GM21423 (cell line): Measurements from ENCODE around the gene CDKAL1.

Experiments
- ATAC-seq: cut with Tn5 transposase; IDR thresholded peaks from one replicate; pipeline ENCODE4 v1.9.1; 2021; ENCODE audit warnings: mild to moderate bottlenecking, moderate library complexity; ENCODE audit not compliant: unreplicated experiment

Gene CDKAL1

GRCh38 chr6:20868397-20869096 is 334.3 kb downstream of the CDKAL1 start:
- ATAC-seq = no peak

DNA sequence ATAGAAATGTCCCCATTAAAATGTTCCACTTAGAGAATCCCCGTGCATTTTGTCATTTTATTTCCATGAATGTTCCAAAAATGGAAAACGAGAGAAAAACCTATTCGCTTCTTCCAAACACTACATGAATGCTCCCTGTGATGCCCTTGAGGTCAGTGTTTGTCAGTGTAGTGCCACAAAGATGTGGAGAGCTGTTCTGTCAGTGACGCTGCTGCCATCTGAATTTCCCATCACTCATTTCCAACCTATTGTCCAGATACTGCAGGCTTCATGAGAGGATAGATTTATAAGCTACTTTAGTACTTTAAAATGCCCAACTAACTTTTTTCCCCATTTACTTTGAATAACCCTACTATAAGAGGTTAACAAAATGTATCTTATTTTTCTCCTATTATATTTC is 335.8 kb downstream of the CDKAL1 start:
- ATAC-seq = no peak

DNA sequence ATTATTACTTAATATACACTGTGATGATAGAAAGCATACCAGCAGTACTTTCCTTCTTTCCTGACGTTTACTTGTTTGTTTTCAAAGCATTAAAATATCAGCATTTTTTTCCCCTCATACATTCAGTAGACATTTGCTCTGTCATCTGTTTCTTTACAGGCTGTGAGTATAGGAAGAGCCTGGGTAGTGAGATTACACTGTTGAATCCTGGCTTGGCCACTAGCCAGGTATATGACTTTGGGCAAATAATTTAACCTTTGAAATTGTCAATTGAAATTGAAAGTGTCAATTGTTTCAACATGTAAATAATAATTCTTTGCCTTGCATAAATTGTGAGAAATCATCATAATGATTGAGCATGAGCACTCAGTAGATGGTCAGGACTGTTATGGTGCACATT is 336.2 kb downstream of the CDKAL1 start:
- no peak for ATAC-seq

- ATAC-seq = no peak
Measured at GRCh38 chr6:20873425-20874190, 339.4 kb downstream of the CDKAL1 start.

DNA sequence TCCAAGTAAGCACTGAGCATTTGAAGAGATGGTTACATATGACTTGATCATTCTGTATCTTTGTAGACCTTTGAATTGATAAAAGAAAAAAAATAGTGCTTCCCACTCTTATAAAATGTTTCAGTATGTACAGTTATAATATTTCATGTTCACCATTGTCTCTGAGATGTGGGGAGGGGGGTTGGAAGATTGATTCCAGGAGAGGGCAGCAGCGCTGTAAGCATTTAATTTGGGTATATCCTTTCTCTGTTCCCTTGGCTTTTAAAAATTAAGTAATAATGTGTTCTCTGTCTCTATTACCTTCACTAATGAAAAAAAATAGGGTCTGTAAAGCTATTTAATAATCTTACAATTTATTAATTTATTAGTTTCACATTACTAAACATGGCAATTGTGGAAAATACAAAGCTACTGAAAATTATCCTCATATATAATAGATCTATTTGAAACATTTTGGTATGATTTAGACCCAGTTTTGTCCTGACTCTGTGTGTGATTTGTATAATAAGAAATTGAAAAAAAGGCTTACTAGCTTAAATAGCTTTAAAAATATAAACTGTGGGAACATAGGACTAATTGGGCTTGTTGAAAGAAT is 341.2 kb downstream of the CDKAL1 start:
- no peak for ATAC-seq

DNA sequence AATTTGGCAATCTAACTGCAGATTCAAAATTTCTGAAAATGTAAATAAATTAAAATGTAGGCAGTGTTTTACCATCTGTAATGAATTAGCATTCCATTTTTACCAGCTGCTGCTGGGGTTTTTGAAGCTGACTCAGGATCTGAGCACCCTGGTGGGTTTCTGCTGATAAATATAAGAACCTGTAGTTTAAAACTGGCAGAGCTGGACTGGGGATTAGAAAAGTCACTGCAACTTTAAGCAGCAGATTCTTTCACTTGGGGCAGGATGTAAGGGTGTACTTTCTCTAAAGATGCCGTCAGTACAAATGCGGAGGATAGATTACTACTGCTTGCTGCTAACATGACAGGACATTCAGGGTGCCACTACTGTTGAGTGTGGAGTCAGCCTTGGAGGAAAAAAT is 341.8 kb downstream of the CDKAL1 start:
- no peak for ATAC-seq

DNA sequence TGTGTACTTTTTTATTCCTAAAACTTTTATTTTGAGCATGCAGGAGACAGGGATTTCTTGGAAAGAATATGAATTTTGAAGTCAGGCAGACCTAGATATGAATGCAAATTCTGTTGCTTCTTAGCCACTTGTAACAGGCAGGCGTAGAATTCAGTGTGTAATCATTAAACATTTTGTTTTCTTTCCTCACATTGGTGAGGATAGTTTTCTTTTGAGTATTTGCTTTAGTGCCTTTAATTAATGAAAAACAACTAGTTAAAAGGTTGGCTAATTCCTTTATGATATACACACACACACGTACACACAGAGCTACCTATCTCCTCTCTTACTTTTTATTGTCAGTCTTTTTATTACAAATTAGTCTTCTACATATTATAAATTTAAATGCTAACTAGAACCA is 342.3 kb downstream of the CDKAL1 start:
- no peak for ATAC-seq

DNA sequence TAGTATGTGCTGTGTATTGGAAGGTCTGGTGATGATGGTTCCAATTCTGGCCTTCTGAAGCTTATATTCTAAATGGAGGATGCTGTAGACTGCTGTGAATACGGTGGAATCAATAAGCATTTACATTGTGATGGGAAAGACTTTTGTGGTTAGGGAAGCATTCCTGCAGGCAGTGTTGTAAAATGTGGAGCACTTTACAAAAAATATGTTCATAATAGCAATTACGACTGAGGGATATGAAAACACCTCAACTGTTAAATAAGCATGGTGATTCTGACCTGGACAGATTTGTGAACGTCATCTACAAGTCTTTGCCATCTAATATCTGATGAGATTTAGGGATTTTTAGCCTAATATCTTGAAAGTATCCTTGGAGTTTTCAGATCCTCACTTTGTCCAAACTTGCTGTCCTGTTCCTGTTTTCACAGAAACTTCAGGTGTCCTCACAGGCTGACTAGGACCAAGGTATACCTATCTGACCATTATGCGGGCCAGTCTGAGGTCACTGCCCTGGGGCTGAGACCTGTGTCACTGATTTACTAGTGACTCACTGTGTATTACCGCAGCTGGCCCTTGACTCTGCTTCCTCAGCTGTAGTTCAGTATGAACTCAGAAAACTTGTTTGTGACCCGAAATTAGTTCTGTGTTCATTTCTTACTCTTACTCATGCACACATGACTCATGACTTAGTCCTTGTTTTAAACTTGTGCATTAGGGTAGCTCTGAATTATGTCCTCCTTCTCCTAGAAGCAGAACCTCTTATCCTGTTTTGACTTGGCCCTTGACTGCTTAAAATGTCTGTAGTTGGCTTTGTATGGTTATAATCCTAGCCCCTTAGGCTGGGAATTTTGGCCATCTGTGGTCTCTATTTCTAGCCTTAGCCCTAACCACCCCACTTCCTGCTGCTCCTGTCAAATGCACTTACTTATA is 343.0 kb downstream of the CDKAL1 start:
- ATAC-seq = peak; percentile 98

GRCh38 chr6:20879121-20879520 is 344.9 kb downstream of the CDKAL1 start:
- ATAC-seq = no peak

- no peak for ATAC-seq
Measured at GRCh38 chr6:20879526-20879925, 345.3 kb downstream of the CDKAL1 start.

- ATAC-seq = no peak
Measured at GRCh38 chr6:20881365-20881764, 347.1 kb downstream of the CDKAL1 start.

- no peak for ATAC-seq
Measured at GRCh38 chr6:20882014-20882413, 347.8 kb downstream of the CDKAL1 start.

DNA sequence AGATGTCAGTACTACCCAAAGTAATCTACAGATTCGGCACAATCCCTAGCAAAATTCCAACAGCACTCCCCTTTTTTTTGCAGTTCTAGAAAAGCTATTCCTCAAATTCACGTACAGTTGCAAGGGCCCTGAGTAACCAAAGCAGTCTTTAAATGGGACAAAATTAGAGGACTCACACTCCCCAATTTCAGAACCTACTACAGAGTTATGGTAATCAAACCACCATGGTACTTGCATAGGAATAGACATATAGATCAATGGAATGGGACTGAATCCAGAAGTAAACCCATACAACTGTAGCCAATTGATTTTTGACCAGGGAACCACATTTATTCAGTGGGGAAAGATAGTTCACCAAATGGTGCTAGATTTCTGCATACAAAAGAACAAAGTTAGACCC is 350.8 kb downstream of the CDKAL1 start:
- no peak for ATAC-seq

GRCh38 chr6:20891161-20891560 is 356.9 kb downstream of the CDKAL1 start:
- ATAC-seq = no peak

GRCh38 chr6:20892365-20892764 is 358.1 kb downstream of the CDKAL1 start:
- no peak for ATAC-seq

- ATAC-seq = no peak
Measured at GRCh38 chr6:20893412-20893811, 359.2 kb downstream of the CDKAL1 start.

DNA sequence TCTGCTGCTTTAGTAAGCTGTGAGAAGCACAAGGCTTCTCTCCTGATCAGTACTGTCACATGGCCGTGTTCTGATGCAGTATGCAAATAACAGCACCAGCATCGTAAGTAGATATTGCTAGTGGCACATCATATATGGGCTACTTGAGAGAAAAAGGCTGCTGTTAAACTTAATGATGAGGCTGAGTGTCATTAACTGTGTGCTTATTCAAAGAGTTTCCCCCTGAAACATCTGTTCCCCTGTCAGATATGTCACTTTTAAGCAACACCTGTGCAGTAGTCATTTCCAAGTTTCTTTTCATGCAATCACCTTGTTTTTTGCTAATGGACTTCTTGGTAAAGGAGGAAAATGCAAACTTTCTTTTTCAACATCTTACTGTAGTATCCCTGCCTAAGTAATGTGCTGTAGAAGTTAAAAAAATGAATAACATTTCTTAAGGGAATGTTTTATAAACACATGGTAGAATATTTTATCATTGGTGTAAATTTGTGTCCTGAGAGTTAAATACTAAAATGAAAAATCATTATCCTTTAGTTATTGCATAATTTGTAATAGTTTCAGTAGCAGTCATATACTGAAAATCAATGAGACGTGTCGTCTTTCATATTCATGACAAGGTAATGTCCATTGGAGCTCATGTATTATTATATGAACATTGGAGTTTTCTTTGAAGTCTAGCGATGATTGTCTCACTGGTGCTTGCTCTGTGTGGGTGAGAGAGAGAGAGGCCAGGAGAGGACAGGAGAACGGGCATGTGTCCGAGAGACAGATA is 366.3 kb downstream of the CDKAL1 start:
- peak; percentile 84 for ATAC-seq

DNA sequence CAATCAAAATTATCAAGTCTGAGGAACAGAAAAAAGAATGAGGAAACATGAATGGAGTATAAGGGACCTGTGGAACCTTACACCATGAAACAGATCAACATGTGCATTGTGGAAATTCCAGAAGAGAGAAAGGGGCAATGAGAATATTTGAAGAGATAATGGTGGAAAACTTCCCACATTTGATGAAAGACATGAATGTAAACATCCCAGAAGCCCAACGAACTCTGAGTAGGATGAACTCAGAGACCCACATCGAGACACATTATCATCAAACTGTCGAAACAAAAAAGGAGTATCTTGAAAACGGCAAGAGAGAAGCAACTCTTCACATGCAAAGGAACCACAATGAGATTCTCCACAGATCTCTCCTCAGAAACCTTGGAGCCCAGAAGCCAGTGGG is 371.1 kb downstream of the CDKAL1 start:
- ATAC-seq = no peak

GRCh38 chr6:20906945-20907344 is 372.7 kb downstream of the CDKAL1 start:
- no peak for ATAC-seq

GRCh38 chr6:20907486-20908071 is 373.3 kb downstream of the CDKAL1 start:
- no peak for ATAC-seq
